CD8-positive, alpha-beta memory T cell (primary cell): ENCODE measurements around the gene CEP120. TPM values are rescaled to one million over a fixed set of nuclear protein-coding genes. Genes with fewer than 3 reads are reported as not detected.

Source experiments
- CTCF ChIA-PET: fragments of 350-600 bp; sonication (Branson Sonifier 250); formaldehyde crosslinking; loops from one replicate; lab custom pipeline; 2021; ENCODE audit warnings: antibody characterized with exemption; lab: Charles Lee
- POLR2A ChIA-PET: fragments of 350-600 bp; sonication (Branson Sonifier 250); formaldehyde crosslinking; loops from one replicate; lab custom pipeline; 2021; ENCODE audit warnings: antibody characterized with exemption; lab: Charles Lee
- DNase-seq, 5 donors: peaks; one replicate each; pipeline versions ENCODE4 v3.0.0 to v3.0.0-alpha.2; 2020 to 2022; ENCODE audit warnings: mixed read lengths in 1 of 5
- H3K27ac ChIP-seq: one replicate; pipeline ENCODE4 v1.7.0; 2013; ENCODE audit warnings: low read depth, mild to moderate bottlenecking, low read length, moderate library complexity
- H3K27me3 ChIP-seq: 2 replicates; pipeline ENCODE4 v1.7.0; 2013; ENCODE audit warnings: low read length, mild to moderate bottlenecking; ENCODE audit not compliant: insufficient read depth, poor library complexity, severe bottlenecking
- H3K36me3 ChIP-seq: 2 replicates; pipeline ENCODE4 v1.7.0; 2013; ENCODE audit warnings: mild to moderate bottlenecking, low read length, moderate library complexity; ENCODE audit not compliant: insufficient read depth
- H3K4me1 ChIP-seq: 2 replicates; pipeline ENCODE4 v1.7.0; 2013; ENCODE audit warnings: mild to moderate bottlenecking, low read length, moderate library complexity; ENCODE audit not compliant: insufficient read depth
- H3K4me3 ChIP-seq: 2 replicates; pipeline ENCODE4 v1.7.0; 2013; ENCODE audit warnings: mild to moderate bottlenecking, low read length
- H3K9me3 ChIP-seq: 2 replicates; pipeline ENCODE4 v1.7.0; 2013; ENCODE audit warnings: mild to moderate bottlenecking, low read length
- H3K27ac Mint-ChIP-seq, 8 donors: one replicate each; pipeline ENCODE4 v1.8.0; 2020 to 2021; ENCODE audit warnings: mixed read lengths in 8 of 8, mild to moderate bottlenecking in 6 of 8, inconsistent platforms in 3 of 8, moderate library complexity in 3 of 8
- H3K27me3 Mint-ChIP-seq, 2 donors: one replicate each; pipeline ENCODE4 v1.8.0; 2020 to 2021; ENCODE audit warnings: mixed read lengths in 2 of 2, mild to moderate bottlenecking in 1 of 2, moderate library complexity in 1 of 2
- H3K36me3 Mint-ChIP-seq, 3 donors: one replicate each; pipeline ENCODE4 v1.8.0; 2020 to 2021; ENCODE audit warnings: mixed read lengths in 3 of 3, inconsistent platforms in 1 of 3, mild to moderate bottlenecking in 1 of 3
- H3K4me1 Mint-ChIP-seq, 3 donors: one replicate each; pipeline ENCODE4 v1.8.0; 2020 to 2021; ENCODE audit warnings: mixed read lengths in 3 of 3, inconsistent platforms in 1 of 3, mild to moderate bottlenecking in 1 of 3
- H3K4me3 Mint-ChIP-seq, 7 donors: one replicate each; pipeline ENCODE4 v1.8.0; 2020 to 2021; ENCODE audit warnings: mixed read lengths in 7 of 7, mild to moderate bottlenecking in 6 of 7, moderate library complexity in 4 of 7, inconsistent platforms in 2 of 7
- H3K9me3 Mint-ChIP-seq, 5 donors: one replicate each; pipeline ENCODE4 v1.8.0; 2020 to 2022; ENCODE audit warnings: mixed read lengths in 5 of 5, mild to moderate bottlenecking in 3 of 5, moderate library complexity in 2 of 5, inconsistent platforms in 1 of 5
- polyA plus RNA-seq: library from polyadenylated mRNA; unstranded; fragments of 300-500 nt; fragmentation: Illumina TruSeq; gene quantifications from one replicate; pipeline ENCODE4 v1.2.3, GENCODE V29; 2021
- total RNA-seq, 2 experiments: library from RNA; stranded (reverse); gene quantifications; one replicate each; pipeline ENCODE4 v1.2.3, GENCODE V29; 2021

The CEP120 gene
- total and polyA plus RNA-seq, 3 experiments from 2014 or later = 23.5 to 31.8 (median 25.6) TPM

DNA sequence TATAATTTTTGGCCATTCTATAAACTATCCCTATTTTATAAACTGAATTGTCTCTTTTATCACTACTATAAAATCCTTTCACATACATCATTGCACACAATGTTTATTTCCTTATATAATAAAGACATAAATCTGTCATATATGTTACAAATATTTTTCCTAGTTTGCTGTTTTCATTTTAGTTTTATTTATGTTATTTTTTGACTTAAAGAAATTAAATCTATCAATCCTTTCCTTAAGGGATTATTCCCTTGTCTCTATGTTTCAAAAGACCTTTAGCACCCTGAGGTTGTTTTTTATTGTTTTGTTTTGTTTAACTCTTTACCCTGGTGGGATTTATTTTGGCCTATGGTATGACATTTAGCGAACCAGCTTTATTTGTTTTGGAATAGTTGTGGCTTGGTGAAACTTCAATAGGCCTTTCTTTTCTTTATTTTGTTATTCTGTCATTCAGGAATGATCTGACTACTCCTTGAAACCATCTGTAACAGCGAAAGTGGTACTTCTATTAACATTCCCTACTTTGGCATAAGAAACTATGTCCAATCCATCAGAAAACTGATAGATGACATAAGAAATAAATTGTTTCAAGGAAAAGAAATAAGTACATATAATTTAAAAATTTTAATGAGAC is 125.9 kb downstream of the CEP120 start:
- no peaks in the 10 kb centered on the region for H3K36me3 ChIP-seq
- Mint-ChIP-seq H3K27ac (no peak overlapping the region), H3K4me3 (no peak overlapping the region), H3K4me1 (peaks cover 1 to 4% (median 3%) of the 10 kb centered on the region in 3 donors), H3K36me3 (no peaks in the 10 kb centered on the region), H3K27me3 (peaks cover 7 to 19% of the 10 kb centered on the region in 2 donors), H3K9me3 (peaks cover 5 to 11% (median 7%) of the 10 kb centered on the region in 5 donors)
- no peak overlapping the region for H3K4me3 ChIP-seq
- H3K27ac ChIP-seq = no peak overlapping the region
- no peaks in the 10 kb centered on the region for H3K27me3 ChIP-seq
- ChIA-PET CTCF (no interaction called here), POLR2A (no interaction called here)
- H3K9me3 ChIP-seq = no peaks in the 10 kb centered on the region
- no peak for DNase-seq
- no peaks in the 10 kb centered on the region for H3K4me1 ChIP-seq

Other genes with a start within 250 kb of the CEP120 start
- gene CSNK1G3, start 88.8 kb upstream of the CEP120 start, total RNA-seq = 10 to 100 TPM; 48.3 to 51.9 TPM
- gene CSNK1G3, start 88.8 kb upstream of the CEP120 start, polyA plus RNA-seq = 25.5 TPM